GM18951 (cell line): ENCODE measurements around the gene SRGN.

Experiments
- POLR2A ChIP-seq: IDR thresholded peaks from 4 replicates; pipeline ENCODE4 v1.6.1; 2011; ENCODE audit warnings: mild to moderate bottlenecking; ENCODE audit not compliant: insufficient read length, insufficient read depth; ENCODE audit errors: extremely low read depth
- in situ Hi-C: fragments of 300-500 bp; cut with MboI; formaldehyde crosslinking; loops from one replicate; pipeline ENCODE4 v1.12.0; 2022; ENCODE audit warnings: low sequenced_read_pairs, mixed read lengths, inconsistent platforms; ENCODE audit not compliant: unreplicated experiment

Gene SRGN

GRCh38 chr10:69146759-69147158 lies 58.9 kb downstream of the SRGN start:
- in situ Hi-C loops: no loop called here
- TF ChIP-seq POLR2A: no peak

DNA sequence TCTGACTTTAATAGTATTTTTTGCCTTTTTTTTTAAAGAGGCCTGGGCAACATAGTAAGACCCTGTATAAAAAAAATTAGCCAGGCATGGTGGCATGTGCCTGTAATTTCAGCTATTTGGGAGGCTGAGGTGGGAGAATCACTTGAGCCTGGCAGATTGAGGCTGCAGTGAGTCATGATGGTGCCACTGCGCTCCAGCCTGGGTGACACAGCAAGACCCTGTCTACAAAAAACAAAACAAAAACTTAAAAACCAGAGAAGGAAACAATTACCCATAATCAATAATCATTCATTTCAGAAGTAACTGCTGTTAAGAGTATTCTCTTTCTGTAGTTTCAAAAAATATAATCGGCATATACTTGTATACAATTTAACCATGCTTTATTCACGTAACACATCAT lies 64.1 kb downstream of the SRGN start:
- in situ Hi-C loops: no loop called here
- no peak for TF ChIP-seq POLR2A

GRCh38 chr10:69153227-69153626 lies 65.3 kb downstream of the SRGN start:
- in situ Hi-C loops: no loop called here
- TF ChIP-seq POLR2A: no peak
